C4-2B (cell line): ENCODE measurements around the gene KLHL1.

Experiments used
- H3K27ac ChIP-seq: fragments of 450-650 bp; 2 replicates; pipeline ENCODE4 v1.5.1; 2017
- ZFX ChIP-seq: fragments of 450-650 bp; IDR thresholded peaks from 2 replicates; pipeline ENCODE4 v1.6.1; 2017
- TF ChIP-seq, protein P1 (sequence below): fragments of 450-650 bp; conservative IDR thresholded peaks from 2 replicates; pipeline ENCODE4 v1.5.1; 2017; ENCODE audit warnings: mild to moderate bottlenecking

Gene KLHL1

DNA sequence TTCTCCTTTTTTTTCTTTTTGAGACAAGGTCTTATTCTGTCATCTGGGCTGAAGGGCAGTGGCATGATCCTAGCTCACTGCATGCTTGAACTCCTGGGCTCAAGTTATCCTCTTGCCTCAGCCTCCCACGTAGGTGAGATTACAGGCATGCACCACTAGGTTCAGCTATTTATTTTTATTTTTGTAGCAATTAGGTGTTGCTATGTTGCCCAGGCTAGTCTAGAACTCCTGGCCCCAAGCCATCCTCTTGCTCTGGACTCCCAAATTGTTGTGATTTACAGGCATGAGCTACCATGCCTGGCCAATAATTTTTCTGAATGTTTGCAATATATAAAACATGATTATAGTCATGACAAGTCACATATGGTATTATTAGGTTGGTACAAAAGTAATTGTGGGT is 161.7 kb downstream of the KLHL1 start:
- H3K27ac ChIP-seq: no peak overlapping the region
- TF ChIP-seq ZFX: no peak
- TF ChIP-seq, protein P1, sequence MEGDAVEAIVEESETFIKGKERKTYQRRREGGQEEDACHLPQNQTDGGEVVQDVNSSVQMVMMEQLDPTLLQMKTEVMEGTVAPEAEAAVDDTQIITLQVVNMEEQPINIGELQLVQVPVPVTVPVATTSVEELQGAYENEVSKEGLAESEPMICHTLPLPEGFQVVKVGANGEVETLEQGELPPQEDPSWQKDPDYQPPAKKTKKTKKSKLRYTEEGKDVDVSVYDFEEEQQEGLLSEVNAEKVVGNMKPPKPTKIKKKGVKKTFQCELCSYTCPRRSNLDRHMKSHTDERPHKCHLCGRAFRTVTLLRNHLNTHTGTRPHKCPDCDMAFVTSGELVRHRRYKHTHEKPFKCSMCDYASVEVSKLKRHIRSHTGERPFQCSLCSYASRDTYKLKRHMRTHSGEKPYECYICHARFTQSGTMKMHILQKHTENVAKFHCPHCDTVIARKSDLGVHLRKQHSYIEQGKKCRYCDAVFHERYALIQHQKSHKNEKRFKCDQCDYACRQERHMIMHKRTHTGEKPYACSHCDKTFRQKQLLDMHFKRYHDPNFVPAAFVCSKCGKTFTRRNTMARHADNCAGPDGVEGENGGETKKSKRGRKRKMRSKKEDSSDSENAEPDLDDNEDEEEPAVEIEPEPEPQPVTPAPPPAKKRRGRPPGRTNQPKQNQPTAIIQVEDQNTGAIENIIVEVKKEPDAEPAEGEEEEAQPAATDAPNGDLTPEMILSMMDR: no peak

DNA sequence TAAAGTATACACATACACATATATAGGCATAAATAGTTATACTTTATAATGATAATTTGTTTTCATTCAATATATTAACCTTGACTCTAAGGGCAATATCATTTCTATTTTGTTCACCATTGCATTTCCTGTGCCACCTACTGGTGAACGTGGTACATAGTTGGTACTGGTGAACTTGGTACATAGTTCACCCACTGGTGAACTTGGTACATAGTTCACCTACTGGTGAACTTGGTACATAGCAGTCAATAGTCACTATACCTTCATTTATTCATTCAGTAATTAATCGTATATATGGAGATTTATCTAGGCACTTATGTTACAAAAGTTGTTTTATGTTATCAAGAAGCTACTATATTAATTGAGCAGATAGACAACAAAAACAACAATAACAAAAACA is 173.2 kb downstream of the KLHL1 start:
- TF ChIP-seq ZFX: no peak
- TF ChIP-seq, protein P1: peak; percentile 17; the same call in 1 of the 2 replicates
- no peak overlapping the region for H3K27ac ChIP-seq

DNA sequence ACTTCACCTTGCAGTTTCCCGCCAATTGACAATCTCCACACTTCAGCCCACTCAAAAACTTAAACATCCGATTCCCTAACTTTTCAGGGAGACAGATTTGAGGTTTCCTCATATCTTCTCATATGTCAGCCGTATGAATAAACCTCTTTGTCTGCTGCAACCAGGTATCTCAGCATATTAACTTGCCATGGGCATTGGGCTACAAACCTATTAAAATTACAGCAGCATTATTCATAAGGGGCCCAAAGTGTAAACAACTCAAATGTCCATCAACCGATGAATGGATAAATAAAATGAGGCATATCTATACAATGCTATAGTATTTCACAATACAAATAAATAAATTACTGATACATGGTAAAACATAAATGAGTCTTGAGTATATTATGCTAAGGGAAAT is 180.0 kb downstream of the KLHL1 start:
- TF ChIP-seq, protein P1: no peak
- TF ChIP-seq ZFX: no peak
- no peak overlapping the region for H3K27ac ChIP-seq

DNA sequence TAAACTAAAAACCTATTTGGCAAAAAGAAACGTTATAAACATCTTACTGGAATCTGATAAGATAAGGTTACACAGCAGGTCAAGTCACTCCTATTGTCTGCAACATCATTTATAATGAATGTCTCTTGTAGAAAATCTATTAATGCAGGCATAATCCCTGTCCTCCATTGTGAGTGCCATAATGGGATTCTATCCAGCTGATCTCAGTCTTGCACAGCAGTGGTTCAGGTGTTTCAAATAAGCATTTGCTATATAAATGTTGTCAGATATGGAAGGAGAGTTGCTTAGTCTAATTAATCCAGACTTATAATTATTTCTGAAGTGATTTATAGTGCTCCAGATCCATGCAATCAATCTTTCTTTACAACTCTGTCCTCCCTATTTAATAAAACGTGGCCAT is 187.1 kb downstream of the KLHL1 start:
- no peak overlapping the region for H3K27ac ChIP-seq
- TF ChIP-seq, protein P1: no peak

DNA sequence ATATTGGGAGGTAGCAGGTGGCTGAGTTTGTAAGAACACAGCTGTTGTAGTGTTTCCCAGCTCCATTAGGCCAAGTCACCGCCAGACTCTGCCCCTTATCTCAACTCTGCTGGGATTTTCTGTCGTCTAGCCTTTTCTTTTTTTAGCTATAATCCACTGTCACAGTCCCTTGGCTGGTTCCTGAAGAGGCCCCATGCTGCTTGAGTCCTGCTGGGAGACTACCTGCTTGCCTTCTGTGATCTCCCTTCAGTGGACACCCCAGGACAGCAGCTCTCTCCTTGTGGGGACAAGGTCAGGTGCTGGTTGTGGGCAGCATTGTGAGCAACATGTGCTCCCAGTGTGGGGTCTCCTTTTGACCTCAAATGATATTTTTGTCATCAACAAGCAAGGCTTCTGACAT is 195.6 kb downstream of the KLHL1 start:
- TF ChIP-seq ZFX: no peak
- TF ChIP-seq, protein P1: no peak
- no peak overlapping the region for H3K27ac ChIP-seq

DNA sequence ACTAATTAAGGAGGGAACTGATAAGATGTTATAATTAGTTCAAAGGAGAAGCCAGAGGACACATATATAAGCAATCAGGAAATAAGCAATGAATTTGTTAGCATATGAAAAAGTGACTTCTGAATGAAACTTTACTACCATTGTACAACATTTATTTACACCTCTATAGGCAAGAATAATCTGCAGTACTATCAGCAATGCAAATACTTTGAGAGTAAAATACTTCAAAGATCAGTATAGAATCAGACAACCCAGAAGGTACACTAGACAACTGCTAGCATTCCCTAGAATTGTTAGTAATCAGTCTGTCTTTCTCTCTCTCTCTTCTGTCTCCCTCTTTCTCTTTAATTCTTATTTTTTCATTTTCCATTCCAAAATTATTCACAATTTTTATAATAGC is 197.5 kb downstream of the KLHL1 start:
- no peak overlapping the region for H3K27ac ChIP-seq
- TF ChIP-seq, protein P1: no peak
- no peak for TF ChIP-seq ZFX

DNA sequence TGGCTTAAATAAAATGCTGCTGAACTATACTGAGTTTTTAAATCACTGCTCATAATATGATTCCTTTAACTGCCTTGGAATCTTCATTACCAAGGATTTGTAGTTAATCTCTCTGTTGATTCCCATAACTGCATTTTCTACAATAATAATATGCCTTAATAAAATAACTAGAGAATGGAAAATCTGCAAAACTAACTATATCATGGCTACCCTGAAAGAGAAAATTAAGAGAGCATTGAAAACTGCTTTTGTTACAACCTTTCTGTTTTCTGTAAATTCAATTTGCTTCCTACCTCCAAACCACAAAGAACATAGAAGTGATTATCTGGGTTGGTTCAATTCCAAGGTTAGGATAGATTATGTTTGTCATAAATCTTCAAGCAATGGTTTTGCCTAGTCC is 203.5 kb downstream of the KLHL1 start:
- TF ChIP-seq, protein P1: no peak
- TF ChIP-seq ZFX: no peak
- H3K27ac ChIP-seq: no peak overlapping the region
